Neural cell (in vitro differentiated cells): ENCODE results near the gene PIK3C2A. TPM values are rescaled to one million over a fixed set of nuclear protein-coding genes. Genes with fewer than 3 reads are reported as not detected.

Source experiments
- H2AFZ ChIP-seq: fragments of 200-600, 300-800 bp; sonication (generic), shearing (Covaris generic); 2 replicates; pipeline ENCODE4 v1.6.0; 2014; ENCODE audit warnings: low read depth, mild to moderate bottlenecking, antibody characterized with exemption, low read length, moderate library complexity
- H3F3A ChIP-seq: fragments of 200-600 bp; shearing (Covaris generic); 2 replicates; pipeline ENCODE4 v1.6.1; 2016; ENCODE audit warnings: mild to moderate bottlenecking, moderate library complexity, mixed read lengths, antibody characterized with exemption, low read length; ENCODE audit not compliant: insufficient read depth, poor library complexity, severe bottlenecking
- H3K27ac ChIP-seq: fragments of 200-600, 300-800 bp; sonication (generic), shearing (Covaris generic); 2 replicates; pipeline ENCODE4 v1.5.1; 2014; ENCODE audit warnings: mild to moderate bottlenecking, low read length, moderate library complexity
- H3K27me3 ChIP-seq: fragments of 300-800, 200-600 bp; sonication (generic), shearing (Covaris generic); 2 replicates; pipeline ENCODE4 v1.6.0; 2014; ENCODE audit warnings: mild to moderate bottlenecking, low read depth, low read length, moderate library complexity; ENCODE audit not compliant: insufficient read depth
- H3K36me3 ChIP-seq: fragments of 300-800, 200-600 bp; sonication (generic), shearing (Covaris generic); 2 replicates; pipeline ENCODE4 v1.5.1; 2014; ENCODE audit warnings: mild to moderate bottlenecking, antibody characterized with exemption, low read length, moderate library complexity; ENCODE audit not compliant: insufficient read depth
- H3K4me2 ChIP-seq: fragments of 300-800, 200-600 bp; sonication (generic), shearing (Covaris generic); 2 replicates; pipeline ENCODE4 v1.6.0; 2014; ENCODE audit warnings: mild to moderate bottlenecking, low read length
- H3K4me3 ChIP-seq: fragments of 300-800, 200-600 bp; sonication (generic), shearing (Covaris generic); 2 replicates; pipeline ENCODE4 v1.5.1; 2014; ENCODE audit warnings: mild to moderate bottlenecking, low read length, moderate library complexity
- H3K79me2 ChIP-seq: fragments of 200-600 bp; shearing (Covaris generic); replicated peaks from 2 replicates; pipeline ENCODE4 v1.6.0; 2014; ENCODE audit warnings: mild to moderate bottlenecking, low read length, moderate library complexity; ENCODE audit not compliant: insufficient read depth
- H3K9ac ChIP-seq: fragments of 300-800, 200-600 bp; sonication (generic), shearing (Covaris generic); 2 replicates; pipeline ENCODE4 v1.6.1; 2016; ENCODE audit warnings: mild to moderate bottlenecking, low read length, mixed read lengths
- H3K9me2 ChIP-seq: fragments of 200-600 bp; shearing (Covaris generic); 2 replicates; pipeline ENCODE4 v1.6.1; 2016; ENCODE audit warnings: mild to moderate bottlenecking, low read length, mixed read lengths; ENCODE audit not compliant: insufficient read depth
- H3K9me3 ChIP-seq: fragments of 200-600, 300-800 bp; sonication (generic), shearing (Covaris generic); 2 replicates; pipeline ENCODE4 v1.6.1; 2016; ENCODE audit warnings: mild to moderate bottlenecking, mixed run types, low read length, moderate library complexity, mixed read lengths
- H4K20me1 ChIP-seq: fragments of 200-600 bp; shearing (Covaris generic); 2 replicates; pipeline ENCODE4 v1.6.1; 2016; ENCODE audit warnings: mild to moderate bottlenecking, mixed run types; ENCODE audit not compliant: insufficient read depth
- CTCF ChIP-seq: fragments of 450-650 bp; IDR thresholded peaks from 2 replicates; pipeline ENCODE4 v1.5.1; 2014; ENCODE audit warnings: antibody characterized with exemption, mild to moderate bottlenecking, moderate library complexity; ENCODE audit not compliant: poor library complexity, severe bottlenecking
- EP300 ChIP-seq: fragments of 450-650 bp; conservative IDR thresholded peaks from 2 replicates; pipeline ENCODE4 v1.6.1; 2014; ENCODE audit warnings: antibody characterized with exemption, mild to moderate bottlenecking, moderate library complexity; ENCODE audit not compliant: poor library complexity, severe bottlenecking
- EZH2 ChIP-seq: fragments of 200-600, 300-800 bp; shearing (Covaris generic), sonication (generic); IDR thresholded peaks from 2 replicates; pipeline ENCODE4 v1.6.1; 2014; ENCODE audit warnings: antibody characterized with exemption, low read length, borderline replicate concordance, mild to moderate bottlenecking; ENCODE audit not compliant: insufficient read depth, poor library complexity, severe bottlenecking
- MXI1 ChIP-seq: fragments of 450-650 bp; conservative IDR thresholded peaks from 2 replicates; pipeline ENCODE4 v1.6.1; 2014; ENCODE audit warnings: antibody characterized with exemption, mild to moderate bottlenecking; ENCODE audit not compliant: poor library complexity, severe bottlenecking
- POLR2AphosphoS5 ChIP-seq: IDR thresholded peaks from 2 replicates; pipeline ENCODE4 v1.6.1; 2012
- RAD21 ChIP-seq: fragments of 450-650 bp; conservative IDR thresholded peaks from 2 replicates; pipeline ENCODE4 v1.6.1; 2014; ENCODE audit warnings: antibody characterized with exemption, mild to moderate bottlenecking, moderate library complexity
- REST ChIP-seq: IDR thresholded peaks from 2 replicates; pipeline ENCODE4 v1.6.1; 2012; ENCODE audit warnings: borderline replicate concordance
- SMC3 ChIP-seq: fragments of 450-650 bp; conservative IDR thresholded peaks from 2 replicates; pipeline ENCODE4 v1.6.1; 2014; ENCODE audit warnings: antibody characterized with exemption, mild to moderate bottlenecking, moderate library complexity; ENCODE audit not compliant: poor library complexity
- TAF1 ChIP-seq: IDR thresholded peaks from 2 replicates; pipeline ENCODE4 v1.6.1; 2012; ENCODE audit warnings: low read depth
- polyA plus RNA-seq: library from polyadenylated mRNA; depleted of rRNA; stranded (reverse); fragments of >200 nt; gene quantifications from 2 replicates; pipeline ENCODE4 v1.2.3, GENCODE V29; 2014

The PIK3C2A gene
- polyA plus RNA-seq, 1 donor from 2014 or later: 24.9 TPM

GRCh38 chr11:17230867-17231851 lies 23.4 kb upstream of the PIK3C2A start:
- H2AFZ ChIP-seq: no peak overlapping the region
- H3K4me2 ChIP-seq: no peak overlapping the region
- H4K20me1 ChIP-seq: no peaks in the 10 kb centered on the region
- no peaks in the 10 kb centered on the region for H3F3A ChIP-seq
- no peaks in the 10 kb centered on the region for H3K9me3 ChIP-seq
- H3K79me2 ChIP-seq: no peaks in the 10 kb centered on the region
- no peak for TF ChIP-seq MXI1
- no peak for TF ChIP-seq POLR2AphosphoS5
- TF ChIP-seq SMC3: no peak
- TF ChIP-seq EZH2: no peak
- TF ChIP-seq TAF1: no peak
- no peak for TF ChIP-seq RAD21
- no peak for TF ChIP-seq CTCF
- TF ChIP-seq REST: no peak
- TF ChIP-seq EP300: no peak
- no peaks in the 10 kb centered on the region for H3K36me3 ChIP-seq
- no peak overlapping the region for H3K27ac ChIP-seq
- H3K4me3 ChIP-seq: no peak overlapping the region
- H3K27me3 ChIP-seq: no peaks in the 10 kb centered on the region
- H3K9me2 ChIP-seq: no peaks in the 10 kb centered on the region
- H3K9ac ChIP-seq: no peak overlapping the region

GRCh38 chr11:17229481-17230152 lies 21.8 kb upstream of the PIK3C2A start:
- Histone ChIP-seq H3K9ac (no peak overlapping the region), H3K9me3 (no peaks in the 10 kb centered on the region), H3K4me3 (no peak overlapping the region), H4K20me1 (no peaks in the 10 kb centered on the region), H3F3A (no peaks in the 10 kb centered on the region), H3K36me3 (no peaks in the 10 kb centered on the region), H2AFZ (no peak overlapping the region), H3K79me2 (no peaks in the 10 kb centered on the region), H3K4me2 (no peak overlapping the region), H3K9me2 (no peaks in the 10 kb centered on the region), H3K27ac (no peak overlapping the region), H3K27me3 (no peaks in the 10 kb centered on the region)
- TF ChIP-seq EZH2 (no peak), POLR2AphosphoS5 (no peak), SMC3 (no peak), RAD21 (no peak), CTCF (no peak), TAF1 (no peak), EP300 (no peak), MXI1 (no peak), REST (no peak)
